GM21390 (cell line): ENCODE measurements around the gene MED13L.

Experiments
- ATAC-seq: cut with Tn5 transposase; IDR thresholded peaks from one replicate; pipeline ENCODE4 v1.9.1; 2021; ENCODE audit not compliant: unreplicated experiment

MED13L gene

GRCh38 chr12:116188581-116188980 lies 88.9 kb downstream of the MED13L start:
- ATAC-seq, result no peak

DNA sequence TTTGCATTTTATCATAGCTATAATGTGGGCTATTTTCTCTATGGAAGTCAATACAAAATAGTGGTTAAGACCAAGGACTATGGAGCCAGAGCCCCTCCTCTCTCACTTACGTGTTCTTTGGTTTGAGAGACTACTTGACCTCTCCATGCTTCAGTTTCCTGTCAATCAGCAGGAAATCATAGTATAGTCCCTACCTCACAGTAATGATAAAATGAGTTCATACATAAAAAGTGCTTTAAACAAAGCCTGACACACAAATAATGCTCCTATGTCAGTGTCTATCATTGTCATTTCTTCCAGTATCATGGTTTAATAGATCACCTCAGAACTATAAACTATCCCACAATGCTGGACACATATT lies 90.4 kb downstream of the MED13L start:
- no peak for ATAC-seq

DNA sequence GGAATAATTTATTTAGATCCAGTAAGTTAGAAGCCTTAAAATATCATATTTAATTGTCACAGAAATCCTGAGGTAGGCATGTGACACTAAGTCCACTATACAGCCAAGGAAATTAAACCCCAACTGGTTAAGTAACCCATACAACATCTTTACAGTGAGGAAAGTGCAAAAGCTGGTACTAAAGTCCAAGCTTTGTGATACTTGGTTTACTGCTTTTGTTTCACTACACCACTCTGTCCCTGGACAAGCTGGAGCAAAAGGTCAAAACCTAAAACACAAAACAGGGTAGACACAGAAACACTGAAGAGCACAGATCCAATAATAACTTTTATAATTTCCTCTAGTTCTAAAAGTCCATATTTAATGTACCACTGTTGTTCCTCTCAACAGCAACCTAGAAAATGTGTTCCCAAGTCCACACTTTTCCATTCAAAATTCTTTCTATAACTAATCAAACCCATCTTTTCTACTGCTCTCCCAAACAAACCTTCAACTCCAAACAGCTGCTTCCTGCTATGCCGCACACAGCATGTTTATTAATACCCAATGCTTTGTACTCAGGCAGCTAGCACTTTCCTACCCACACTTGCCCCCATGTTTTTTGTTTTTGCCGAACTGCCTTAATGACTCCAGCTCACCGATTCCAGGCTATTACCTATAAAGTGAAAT lies 90.9 kb downstream of the MED13L start:
- no peak for ATAC-seq

DNA sequence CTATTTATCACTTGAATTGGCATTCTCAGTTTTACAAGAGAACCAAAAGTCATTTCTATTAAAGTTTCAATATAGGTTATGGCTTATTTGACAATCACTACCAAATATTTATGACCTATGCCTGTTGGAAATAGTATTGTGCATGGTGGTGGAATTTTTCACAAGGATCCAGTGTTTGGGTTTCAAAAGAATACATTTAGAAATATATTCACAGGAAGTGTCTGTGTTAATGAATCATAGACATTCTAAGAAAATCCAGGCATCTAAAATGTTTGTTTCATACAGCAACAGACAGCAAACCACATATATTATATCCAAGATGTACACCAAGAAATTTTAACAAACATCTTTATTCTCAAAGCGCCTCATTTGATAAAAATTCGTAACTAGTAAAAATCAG lies 92.7 kb downstream of the MED13L start:
- ATAC-seq, result no peak

DNA sequence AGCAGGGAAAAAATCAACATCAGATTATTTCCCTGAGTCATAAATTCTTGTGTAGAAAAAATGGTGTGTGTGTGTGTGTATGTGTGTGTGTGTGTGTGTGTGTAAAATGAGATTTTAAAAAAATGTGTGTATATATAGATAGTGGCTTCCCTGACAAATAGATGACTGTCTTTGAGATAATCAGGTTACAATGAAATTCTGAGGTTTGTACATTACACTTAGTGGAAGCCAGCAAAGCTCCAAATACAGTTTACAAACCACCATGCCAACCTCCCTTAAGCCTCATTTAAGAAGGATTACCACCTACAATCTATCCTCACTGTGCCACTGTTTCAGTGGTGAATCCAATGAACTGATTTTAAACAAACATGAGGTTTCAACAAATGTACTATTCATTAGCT lies 93.8 kb downstream of the MED13L start:
- ATAC-seq, result no peak

GRCh38 chr12:116182359-116183063 lies 95.0 kb downstream of the MED13L start:
- no peak for ATAC-seq

DNA sequence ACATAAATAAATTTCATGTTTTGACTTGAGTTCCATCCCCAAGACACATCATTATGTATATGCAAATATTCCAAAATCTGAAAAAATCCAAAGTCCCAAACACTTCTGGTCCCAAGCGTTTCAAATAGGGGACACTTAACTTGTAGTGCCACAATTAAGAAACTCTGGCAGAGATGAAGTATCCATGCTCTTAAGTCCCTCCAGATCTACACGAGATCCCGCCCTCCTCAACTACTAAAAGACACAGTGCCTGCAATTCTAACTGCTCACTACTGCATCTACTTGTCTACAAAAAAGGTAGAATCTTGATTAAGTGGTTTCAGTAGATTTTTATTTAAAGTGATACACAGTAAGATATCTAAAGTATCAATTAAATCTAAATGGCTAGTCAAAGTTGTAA lies 97.0 kb downstream of the MED13L start:
- ATAC-seq, result no peak

DNA sequence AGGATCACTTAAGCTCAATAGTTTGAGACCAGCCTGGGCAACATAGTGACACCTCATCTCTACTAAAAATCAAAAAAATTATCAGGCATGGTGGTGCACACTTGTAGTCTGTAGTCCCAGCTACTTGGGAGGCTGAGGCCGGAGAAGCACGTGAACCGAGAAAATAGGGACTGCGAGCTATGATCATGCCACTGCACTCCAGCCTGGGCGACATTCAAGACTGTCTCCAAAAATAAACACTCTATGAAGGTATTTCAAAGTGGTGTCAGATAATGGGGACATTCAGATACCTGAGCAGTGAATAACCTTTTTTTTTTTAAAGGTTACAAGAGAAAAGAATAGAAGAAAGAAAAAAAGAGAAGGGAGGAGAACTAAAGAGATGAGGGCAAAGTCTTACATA lies 98.1 kb downstream of the MED13L start:
- no peak for ATAC-seq

- ATAC-seq, result no peak
These were observed 100.5 kb downstream of the MED13L start for GRCh38 chr12:116177017-116177416.

GRCh38 chr12:116174904-116175303 lies 102.6 kb downstream of the MED13L start:
- no peak for ATAC-seq

DNA sequence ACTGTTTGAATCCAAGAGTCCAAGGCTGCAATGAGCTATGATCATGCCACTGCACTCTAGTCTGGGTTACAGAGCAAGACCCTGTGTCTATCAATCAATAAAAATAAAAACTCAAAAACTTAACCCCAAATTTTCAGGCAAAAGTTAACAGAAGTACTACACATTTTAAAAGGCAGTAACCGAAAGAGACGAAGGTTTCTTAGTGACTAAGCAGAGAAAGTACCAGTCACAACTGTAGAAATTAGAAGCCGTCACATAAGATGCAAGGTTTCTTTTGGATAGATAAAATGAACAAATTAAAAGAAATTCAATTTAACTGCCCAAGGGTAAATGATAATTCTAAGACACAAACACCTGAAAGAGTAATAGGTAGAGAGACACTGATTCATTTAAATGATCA lies 103.5 kb downstream of the MED13L start:
- ATAC-seq, result no peak

DNA sequence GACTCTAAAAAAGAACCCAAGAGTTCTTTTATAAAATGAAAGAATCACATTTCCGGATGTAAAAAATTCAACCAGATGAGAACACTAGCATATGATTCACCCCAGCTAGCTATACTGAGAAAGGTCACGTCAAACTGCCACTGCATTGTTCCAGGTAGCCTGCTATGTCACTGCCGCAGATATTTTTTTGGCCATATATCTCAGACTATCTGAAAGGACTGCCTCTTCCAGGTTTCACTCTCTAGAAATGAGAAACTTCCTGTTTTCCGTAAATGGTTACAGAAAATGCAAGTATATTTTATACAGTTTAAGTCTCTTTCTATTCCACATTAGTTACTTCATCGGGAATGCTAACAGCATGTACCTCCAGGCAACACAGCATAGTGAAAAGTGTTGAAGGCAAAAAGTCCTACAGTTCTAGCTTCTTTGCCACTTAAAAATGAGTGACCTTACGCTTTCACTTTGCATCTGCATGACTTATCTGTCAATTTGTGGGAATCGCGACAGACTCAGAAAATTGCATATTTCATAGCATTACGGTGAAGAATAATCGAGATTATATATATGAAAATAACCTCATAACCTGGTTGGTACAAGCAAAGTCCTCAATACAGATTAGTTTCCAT lies 105.2 kb downstream of the MED13L start:
- ATAC-seq, result peak; percentile 72

DNA sequence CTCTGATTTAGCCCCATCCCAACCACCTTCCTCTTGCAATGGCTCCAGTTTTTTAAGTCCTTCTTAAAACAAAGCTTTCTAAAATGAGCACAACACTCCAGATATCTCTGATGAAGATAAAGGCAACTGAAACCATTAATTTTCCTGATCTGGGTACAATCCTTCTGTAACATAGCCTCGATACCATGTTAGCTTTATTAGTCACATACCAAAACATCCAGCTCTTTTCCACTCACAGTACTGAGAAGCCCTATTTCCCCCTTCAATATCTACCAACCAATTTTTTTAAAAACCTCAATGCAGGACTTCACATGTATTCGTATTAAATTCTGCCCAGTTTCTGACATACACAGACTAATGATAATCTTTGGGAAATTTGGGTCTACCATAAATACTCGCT lies 105.9 kb downstream of the MED13L start:
- ATAC-seq, result no peak

DNA sequence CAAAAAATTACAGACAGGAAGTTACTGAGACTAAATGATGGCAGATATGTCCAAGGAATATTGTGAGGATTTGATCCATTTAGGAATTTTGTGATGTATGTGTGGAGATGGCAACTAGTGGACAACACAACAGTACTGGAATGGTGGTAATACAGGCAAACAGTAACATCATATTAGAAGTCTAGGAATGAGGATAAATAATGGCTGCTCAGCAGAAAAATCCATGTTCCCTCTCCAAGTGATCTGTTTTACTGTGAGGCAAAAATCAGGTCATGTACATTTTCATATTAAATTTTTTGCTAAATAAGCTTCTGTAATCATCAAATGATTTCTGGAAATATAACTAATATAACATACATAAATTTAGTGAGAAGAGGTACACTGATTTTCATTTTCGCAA lies 108.4 kb downstream of the MED13L start:
- ATAC-seq, result no peak

GRCh38 chr12:116166306-116166705 lies 111.2 kb downstream of the MED13L start:
- ATAC-seq, result no peak

- no peak for ATAC-seq
These were observed 112.5 kb downstream of the MED13L start for GRCh38 chr12:116165036-116165425.

- ATAC-seq, result no peak
These were observed 113.0 kb downstream of the MED13L start for GRCh38 chr12:116164250-116165035.

- ATAC-seq, result no peak
These were observed 115.4 kb downstream of the MED13L start for GRCh38 chr12:116162071-116162470.

GRCh38 chr12:116161588-116161987 lies 115.9 kb downstream of the MED13L start:
- no peak for ATAC-seq

- ATAC-seq, result no peak
These were observed 116.5 kb downstream of the MED13L start for GRCh38 chr12:116160883-116161458.

DNA sequence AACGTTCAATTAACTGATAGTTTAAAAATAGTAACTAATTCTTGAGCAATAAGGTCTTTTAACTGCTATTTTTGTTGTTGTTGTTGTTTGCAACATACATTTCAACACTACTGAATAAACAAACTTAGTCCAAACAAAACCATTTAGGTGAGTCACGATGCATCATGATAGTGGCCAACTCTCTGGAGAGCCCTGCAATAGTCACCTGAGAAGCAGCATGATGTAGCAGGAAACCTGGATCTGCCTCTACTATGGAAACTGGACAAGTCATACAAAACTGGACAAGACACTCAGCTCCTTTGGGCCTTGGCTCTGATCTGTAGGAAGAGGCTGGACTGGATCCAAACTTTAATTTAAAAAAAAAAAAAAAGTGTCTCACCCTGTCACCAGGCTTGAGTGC lies 117.3 kb downstream of the MED13L start:
- ATAC-seq, result no peak
